Measurements from ENCODE around the gene RGS7. TPM values are rescaled to one million over a fixed set of nuclear protein-coding genes. Genes with fewer than 3 reads are reported as not detected.

The RGS7 gene
- total RNA-seq, 4 donors from 2014 or later: 1.9 TPM; not detected in 3

GRCh38 chr1:240928265-240928664 is 428.7 kb downstream of the RGS7 start:
- Histone ChIP-seq H3K4me3 (no peak overlapping the region), H3K4me1 (no peaks in the 10 kb centered on the region), H3K36me3 (no peaks in the 10 kb centered on the region), H3K27me3 (no peaks in the 10 kb centered on the region), H3K27ac (no peak overlapping the region), H3K9me3 (no peaks in the 10 kb centered on the region)
- no peak for DNase-seq
- TF ChIP-seq, protein P1, sequence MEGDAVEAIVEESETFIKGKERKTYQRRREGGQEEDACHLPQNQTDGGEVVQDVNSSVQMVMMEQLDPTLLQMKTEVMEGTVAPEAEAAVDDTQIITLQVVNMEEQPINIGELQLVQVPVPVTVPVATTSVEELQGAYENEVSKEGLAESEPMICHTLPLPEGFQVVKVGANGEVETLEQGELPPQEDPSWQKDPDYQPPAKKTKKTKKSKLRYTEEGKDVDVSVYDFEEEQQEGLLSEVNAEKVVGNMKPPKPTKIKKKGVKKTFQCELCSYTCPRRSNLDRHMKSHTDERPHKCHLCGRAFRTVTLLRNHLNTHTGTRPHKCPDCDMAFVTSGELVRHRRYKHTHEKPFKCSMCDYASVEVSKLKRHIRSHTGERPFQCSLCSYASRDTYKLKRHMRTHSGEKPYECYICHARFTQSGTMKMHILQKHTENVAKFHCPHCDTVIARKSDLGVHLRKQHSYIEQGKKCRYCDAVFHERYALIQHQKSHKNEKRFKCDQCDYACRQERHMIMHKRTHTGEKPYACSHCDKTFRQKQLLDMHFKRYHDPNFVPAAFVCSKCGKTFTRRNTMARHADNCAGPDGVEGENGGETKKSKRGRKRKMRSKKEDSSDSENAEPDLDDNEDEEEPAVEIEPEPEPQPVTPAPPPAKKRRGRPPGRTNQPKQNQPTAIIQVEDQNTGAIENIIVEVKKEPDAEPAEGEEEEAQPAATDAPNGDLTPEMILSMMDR (IDR thresholded peaks at IDR 0.05): no peak
- TF ChIP-seq POLR2A (IDR thresholded peaks at IDR 0.05): no peak

- Histone ChIP-seq H3K27ac (no peak overlapping the region), H3K4me3 (no peak overlapping the region), H3K4me1 (no peaks in the 10 kb centered on the region), H3K9me3 (no peaks in the 10 kb centered on the region), H3K27me3 (no peaks in the 10 kb centered on the region), H3K36me3 (no peaks in the 10 kb centered on the region)
- no peak for TF ChIP-seq POLR2A (IDR thresholded peaks at IDR 0.05)
- TF ChIP-seq, protein P1 (IDR thresholded peaks at IDR 0.05): no peak
- DNase-seq: no peak
Measured at GRCh38 chr1:240927821-240928220, 429.2 kb downstream of the RGS7 start.

DNA sequence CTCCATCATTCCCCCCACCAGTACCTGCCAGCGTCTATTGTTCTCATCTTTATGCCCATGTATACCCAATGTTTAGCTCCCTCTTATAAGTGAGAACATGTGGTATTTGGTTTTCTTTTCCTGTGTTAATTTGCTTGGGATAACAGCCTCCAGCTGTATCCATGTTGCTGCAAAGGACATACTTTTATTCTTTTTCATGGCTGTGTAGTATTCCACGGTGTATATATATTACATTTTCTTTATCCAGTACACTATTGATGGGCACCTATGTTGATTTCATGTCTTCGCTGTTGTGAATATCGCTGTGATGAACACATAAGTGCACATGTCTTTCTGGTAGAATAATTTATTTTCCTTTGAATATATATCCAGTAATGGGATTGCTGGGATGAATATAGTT is 431.7 kb downstream of the RGS7 start:
- no peak overlapping the region for H3K27ac ChIP-seq
- no peak overlapping the region for H3K4me3 ChIP-seq
- no peaks in the 10 kb centered on the region for H3K27me3 ChIP-seq
- H3K4me1 ChIP-seq: no peaks in the 10 kb centered on the region
- no peak for DNase-seq
- no peaks in the 10 kb centered on the region for H3K36me3 ChIP-seq
- no peak for TF ChIP-seq POLR2A (IDR thresholded peaks at IDR 0.05)
- TF ChIP-seq, protein P1 (IDR thresholded peaks at IDR 0.05): no peak
- H3K9me3 ChIP-seq: no peaks in the 10 kb centered on the region

GRCh38 chr1:240917976-240918375 is 439.0 kb downstream of the RGS7 start:
- Histone ChIP-seq H3K27me3 (no peaks in the 10 kb centered on the region), H3K9me3 (no peaks in the 10 kb centered on the region), H3K4me3 (no peak overlapping the region), H3K4me1 (no peaks in the 10 kb centered on the region), H3K27ac (no peak overlapping the region), H3K36me3 (no peaks in the 10 kb centered on the region)
- DNase-seq: no peak
- no peak for TF ChIP-seq POLR2A (IDR thresholded peaks at IDR 0.05)
- TF ChIP-seq, protein P1 (IDR thresholded peaks at IDR 0.05): no peak

DNA sequence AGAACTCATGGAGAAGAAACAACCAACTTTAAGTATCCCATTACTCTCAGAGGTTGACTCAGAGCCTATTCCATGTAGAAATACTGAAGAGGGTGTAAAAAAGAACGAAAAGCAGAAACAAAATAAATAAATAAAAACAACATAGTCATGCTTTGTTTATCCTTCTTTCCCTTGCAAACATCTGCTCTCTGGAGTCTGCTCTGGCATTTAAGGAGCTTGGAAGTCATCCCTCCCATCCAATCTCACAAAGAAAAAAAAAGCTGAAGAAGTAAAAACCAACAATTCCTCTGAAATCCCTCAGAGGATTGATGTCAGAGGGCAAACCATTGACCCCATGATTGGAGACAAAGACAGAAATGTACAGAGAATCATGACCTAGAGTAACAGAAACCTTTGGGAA is 442.5 kb downstream of the RGS7 start:
- H3K36me3 ChIP-seq: no peaks in the 10 kb centered on the region
- no peaks in the 10 kb centered on the region for H3K4me1 ChIP-seq
- H3K4me3 ChIP-seq: no peak overlapping the region
- H3K27ac ChIP-seq: no peak overlapping the region
- no peaks in the 10 kb centered on the region for H3K27me3 ChIP-seq
- H3K9me3 ChIP-seq: no peaks in the 10 kb centered on the region
- DNase-seq: no peak
- TF ChIP-seq, protein P1 (IDR thresholded peaks at IDR 0.05): no peak
- no peak for TF ChIP-seq POLR2A (IDR thresholded peaks at IDR 0.05)

GRCh38 chr1:240912821-240913220 is 444.2 kb downstream of the RGS7 start:
- Histone ChIP-seq H3K36me3 (no peaks in the 10 kb centered on the region), H3K27me3 (no peaks in the 10 kb centered on the region), H3K9me3 (no peaks in the 10 kb centered on the region), H3K4me3 (no peak overlapping the region), H3K27ac (no peak overlapping the region), H3K4me1 (no peaks in the 10 kb centered on the region)
- TF ChIP-seq POLR2A (IDR thresholded peaks at IDR 0.05): no peak
- TF ChIP-seq, protein P1 (IDR thresholded peaks at IDR 0.05): no peak
- DNase-seq: no peak

Measured in Peyer's patch (tissue), 4 donors.